ENCODE data around the gene MAPK10.

Gene MAPK10

DNA sequence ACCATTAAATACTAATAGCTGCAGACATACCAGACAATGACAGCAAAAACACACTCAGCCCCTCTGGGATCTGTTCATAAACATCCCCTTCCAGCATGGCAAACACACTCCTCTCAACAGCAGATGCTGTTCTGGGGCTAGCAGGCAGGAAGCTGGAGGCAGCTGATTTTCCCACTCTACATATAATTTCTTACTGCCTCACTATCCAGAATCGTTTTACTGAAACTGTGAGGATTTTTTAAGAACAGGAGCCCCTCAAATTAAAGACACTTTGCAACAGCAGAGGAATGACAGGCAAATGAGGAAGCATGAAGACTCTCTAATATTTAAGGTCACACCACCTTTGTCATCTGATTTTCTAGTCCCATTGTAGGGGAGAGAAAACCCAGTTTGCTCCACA is 2.2 kb downstream of the MAPK10 start:
- Histone ChIP-seq H3K27me3 (no peaks in the 10 kb centered on the region), H3K4me3 (no peak overlapping the region), H3K4me1 (no peaks in the 10 kb centered on the region), H3K9me3 (no peaks in the 10 kb centered on the region), H3K36me3 (no peaks in the 10 kb centered on the region), H3K27ac (no peak overlapping the region)
- intact Hi-C loops (cut with DNase I; ENCODE audit: low total_unique reads): no loop called here
- DNase-seq: no peak
- TF ChIP-seq, protein P1, sequence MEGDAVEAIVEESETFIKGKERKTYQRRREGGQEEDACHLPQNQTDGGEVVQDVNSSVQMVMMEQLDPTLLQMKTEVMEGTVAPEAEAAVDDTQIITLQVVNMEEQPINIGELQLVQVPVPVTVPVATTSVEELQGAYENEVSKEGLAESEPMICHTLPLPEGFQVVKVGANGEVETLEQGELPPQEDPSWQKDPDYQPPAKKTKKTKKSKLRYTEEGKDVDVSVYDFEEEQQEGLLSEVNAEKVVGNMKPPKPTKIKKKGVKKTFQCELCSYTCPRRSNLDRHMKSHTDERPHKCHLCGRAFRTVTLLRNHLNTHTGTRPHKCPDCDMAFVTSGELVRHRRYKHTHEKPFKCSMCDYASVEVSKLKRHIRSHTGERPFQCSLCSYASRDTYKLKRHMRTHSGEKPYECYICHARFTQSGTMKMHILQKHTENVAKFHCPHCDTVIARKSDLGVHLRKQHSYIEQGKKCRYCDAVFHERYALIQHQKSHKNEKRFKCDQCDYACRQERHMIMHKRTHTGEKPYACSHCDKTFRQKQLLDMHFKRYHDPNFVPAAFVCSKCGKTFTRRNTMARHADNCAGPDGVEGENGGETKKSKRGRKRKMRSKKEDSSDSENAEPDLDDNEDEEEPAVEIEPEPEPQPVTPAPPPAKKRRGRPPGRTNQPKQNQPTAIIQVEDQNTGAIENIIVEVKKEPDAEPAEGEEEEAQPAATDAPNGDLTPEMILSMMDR (IDR thresholded peaks at IDR 0.05): no peak

DNA sequence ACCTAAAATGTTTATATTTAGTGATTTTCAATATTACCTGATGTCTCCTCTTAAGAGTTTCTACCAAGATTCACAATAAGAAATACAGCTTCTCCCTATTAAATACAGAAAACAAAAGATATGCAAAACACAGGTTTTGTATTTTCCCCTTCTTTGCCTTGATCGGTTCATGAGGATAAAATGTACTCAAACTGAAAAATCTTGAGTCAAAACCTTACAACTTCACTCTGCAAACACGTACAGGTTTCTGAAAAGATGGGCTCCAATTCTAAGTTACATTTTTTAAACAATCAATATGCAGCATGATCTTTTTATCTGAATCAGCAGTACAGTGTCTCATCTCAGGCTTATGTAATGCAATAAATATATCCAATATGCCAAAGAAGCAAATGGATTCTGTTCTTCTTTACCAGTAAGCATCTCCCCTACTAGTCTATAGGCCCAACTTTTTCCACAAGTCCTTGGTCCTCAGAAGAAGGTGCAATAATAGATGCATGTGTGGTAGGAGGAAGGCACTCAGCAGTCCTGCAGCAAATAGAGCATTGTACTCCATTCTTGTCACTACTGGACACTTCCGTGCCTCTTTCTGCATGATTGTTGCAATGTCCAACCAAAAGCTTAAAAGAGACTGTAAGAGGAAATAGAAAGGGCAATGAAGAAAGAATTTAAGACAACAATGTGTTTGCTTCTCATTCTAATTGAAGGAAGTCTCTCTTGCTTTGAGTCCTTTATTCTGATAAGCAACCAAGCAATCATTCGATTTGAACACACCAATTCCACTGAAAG is 3.2 kb downstream of the MAPK10 start:
- Histone ChIP-seq H3K27ac (no peak overlapping the region), H3K4me1 (no peaks in the 10 kb centered on the region), H3K36me3 (no peaks in the 10 kb centered on the region), H3K9me3 (no peaks in the 10 kb centered on the region), H3K4me3 (no peak overlapping the region), H3K27me3 (no peaks in the 10 kb centered on the region)
- no peak for DNase-seq
- intact Hi-C loops (cut with DNase I; ENCODE audit: low total_unique reads): no loop called here
- TF ChIP-seq, protein P1 (IDR thresholded peaks at IDR 0.05): no peak

DNA sequence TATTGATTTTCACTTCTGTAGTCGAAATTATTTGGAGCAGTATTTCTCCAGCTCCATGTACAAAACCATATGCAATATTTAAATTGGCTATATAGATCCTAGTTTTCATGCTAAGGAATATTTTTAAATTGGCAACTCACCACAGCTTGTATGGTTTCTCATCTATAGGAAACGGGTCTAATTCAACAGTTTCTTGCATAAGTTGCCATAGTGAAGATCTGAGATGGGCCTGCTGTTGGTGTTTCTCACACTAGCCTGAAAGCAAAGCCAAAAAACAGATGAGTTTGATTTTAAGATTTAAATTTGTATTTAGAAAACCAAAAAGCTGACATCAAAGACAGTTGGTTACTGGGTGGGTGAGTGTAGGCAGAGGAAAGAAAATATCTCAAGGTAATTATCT is 5.5 kb downstream of the MAPK10 start:
- DNase-seq: no peak
- intact Hi-C loops (cut with DNase I; ENCODE audit: low total_unique reads): no loop called here
- Histone ChIP-seq H3K36me3 (no peaks in the 10 kb centered on the region), H3K27ac (no peak overlapping the region), H3K4me3 (no peak overlapping the region), H3K9me3 (no peaks in the 10 kb centered on the region), H3K4me1 (no peaks in the 10 kb centered on the region), H3K27me3 (no peaks in the 10 kb centered on the region)
- TF ChIP-seq, protein P1 (IDR thresholded peaks at IDR 0.05): no peak

DNA sequence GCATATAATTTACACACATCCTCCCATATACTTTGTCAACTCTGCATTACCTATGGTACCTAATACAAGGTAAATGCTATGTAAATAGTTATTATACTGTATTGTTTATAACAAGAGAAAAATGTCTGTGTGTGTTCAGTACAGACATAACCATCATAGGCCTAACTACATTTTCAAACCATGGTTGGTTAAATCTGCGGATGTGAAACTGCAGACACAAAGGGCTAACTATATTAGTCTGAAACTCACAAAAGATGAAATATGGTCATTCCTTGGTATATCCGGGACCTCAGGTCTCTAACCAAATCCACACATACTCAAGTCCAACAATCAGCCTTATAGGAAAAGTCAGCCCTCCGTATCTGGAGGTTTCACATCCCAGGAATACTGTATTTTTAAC is 13.5 kb downstream of the MAPK10 start:
- Histone ChIP-seq H3K36me3 (no peaks in the 10 kb centered on the region), H3K27ac (no peak overlapping the region), H3K4me1 (no peaks in the 10 kb centered on the region), H3K27me3 (no peaks in the 10 kb centered on the region), H3K9me3 (no peaks in the 10 kb centered on the region), H3K4me3 (no peak overlapping the region)
- intact Hi-C loops (cut with DNase I; ENCODE audit: low total_unique reads): no loop called here
- TF ChIP-seq, protein P1 (IDR thresholded peaks at IDR 0.05): no peak
- no peak for DNase-seq

DNA sequence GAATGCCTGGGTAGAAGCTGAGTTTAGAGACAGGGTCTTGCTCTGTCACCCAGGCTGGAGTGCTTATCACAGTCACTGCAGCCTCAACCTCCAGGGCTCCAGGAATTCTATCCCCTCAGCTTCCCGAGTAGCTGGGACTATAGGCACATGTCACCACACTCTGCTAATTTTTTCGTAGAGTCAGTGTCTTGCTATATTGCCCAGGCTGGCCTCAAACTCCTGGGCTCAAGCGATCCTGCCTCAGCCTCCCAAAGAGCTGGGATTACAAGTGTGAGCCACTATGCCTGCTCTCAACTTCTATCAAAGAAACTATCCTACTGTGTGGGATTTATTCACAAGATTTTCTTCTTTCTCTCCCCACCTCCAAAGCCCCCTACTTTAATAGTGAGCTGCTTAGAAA is 15.7 kb downstream of the MAPK10 start:
- no peak for DNase-seq
- Histone ChIP-seq H3K4me3 (no peak overlapping the region), H3K4me1 (no peaks in the 10 kb centered on the region), H3K9me3 (no peaks in the 10 kb centered on the region), H3K36me3 (no peaks in the 10 kb centered on the region), H3K27me3 (no peaks in the 10 kb centered on the region), H3K27ac (no peak overlapping the region)
- TF ChIP-seq, protein P1 (IDR thresholded peaks at IDR 0.05): no peak
- intact Hi-C loops (cut with DNase I; ENCODE audit: low total_unique reads): no loop called here

Measured in tibial artery (tissue), 4 donors.